Suppressor macrophage treated with lipopolysaccharide for 4 hours (primary cell): ENCODE measurements around the gene KRTAP12-3.

Experiments
- DNase-seq: peaks from one replicate; pipeline ENCODE4 v3.0.0-alpha.2; 2020

Gene KRTAP12-3

GRCh38 chr21:44703731-44704635 lies 46.3 kb downstream of the KRTAP12-3 start:
- no peak for DNase-seq

GRCh38 chr21:44704636-44705001 lies 46.9 kb downstream of the KRTAP12-3 start:
- DNase-seq: no peak

- no peak for DNase-seq
Measured at GRCh38 chr21:44706026-44706705, 48.4 kb downstream of the KRTAP12-3 start.

GRCh38 chr21:44706706-44707581 lies 49.2 kb downstream of the KRTAP12-3 start:
- DNase-seq: no peak
